Choroid plexus epithelial cell (primary cell): Measurements from ENCODE around the gene DNASE1L3.

Experiments used
- DNase-seq: peaks from one replicate; pipeline ENCODE4 v3.0.0-alpha.2; 2010; ENCODE audit warnings: low read depth
- H3K4me3 ChIP-seq: 2 replicates; pipeline ENCODE4 v1.5.1; 2011; ENCODE audit warnings: low read depth, mild to moderate bottlenecking, control low read depth, low read length, moderate library complexity
- CTCF ChIP-seq: conservative IDR thresholded peaks from 2 replicates; pipeline ENCODE4 v1.5.1; 2011; ENCODE audit warnings: low read depth, mild to moderate bottlenecking, control low read depth, inconsistent platforms, low read length, moderate library complexity

DNASE1L3 gene

GRCh38 chr3:58191361-58191991 lies 19.3 kb downstream of the DNASE1L3 start:
- DNase-seq, result no peak
- H3K4me3 ChIP-seq, result no peak overlapping the region
- no peak for TF ChIP-seq CTCF

GRCh38 chr3:58190882-58191281 lies 19.9 kb downstream of the DNASE1L3 start:
- DNase-seq, result no peak
- H3K4me3 ChIP-seq, result no peak overlapping the region
- no peak for TF ChIP-seq CTCF

- no peak overlapping the region for H3K4me3 ChIP-seq
- no peak for DNase-seq
- TF ChIP-seq CTCF, result no peak
Observed at GRCh38 chr3:58190291-58190690, 20.5 kb downstream of the DNASE1L3 start.

DNA sequence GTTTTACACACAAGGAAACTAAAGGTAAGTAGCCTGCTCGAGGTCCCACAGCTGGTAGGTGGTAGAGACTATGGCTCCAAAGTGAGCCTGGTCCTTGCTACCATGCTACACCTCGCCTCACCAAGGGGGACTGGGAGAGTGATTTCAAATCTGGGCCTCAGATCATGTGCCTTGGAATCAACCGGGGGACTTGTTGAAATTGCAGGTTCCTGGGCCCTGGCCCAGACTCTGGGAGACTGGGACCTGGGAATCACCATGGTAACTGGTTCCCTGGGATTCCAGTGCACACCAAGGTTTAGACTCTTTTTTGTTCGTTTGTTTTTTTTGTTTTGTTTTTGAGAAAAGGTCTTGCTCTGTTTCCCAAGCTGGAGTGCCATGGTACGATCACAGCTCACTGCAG lies 21.1 kb downstream of the DNASE1L3 start:
- H3K4me3 ChIP-seq, result no peak overlapping the region
- DNase-seq, result no peak
- no peak for TF ChIP-seq CTCF

GRCh38 chr3:58188921-58189451 lies 21.8 kb downstream of the DNASE1L3 start:
- H3K4me3 ChIP-seq, result no peak overlapping the region
- no peak for DNase-seq
- no peak for TF ChIP-seq CTCF

DNA sequence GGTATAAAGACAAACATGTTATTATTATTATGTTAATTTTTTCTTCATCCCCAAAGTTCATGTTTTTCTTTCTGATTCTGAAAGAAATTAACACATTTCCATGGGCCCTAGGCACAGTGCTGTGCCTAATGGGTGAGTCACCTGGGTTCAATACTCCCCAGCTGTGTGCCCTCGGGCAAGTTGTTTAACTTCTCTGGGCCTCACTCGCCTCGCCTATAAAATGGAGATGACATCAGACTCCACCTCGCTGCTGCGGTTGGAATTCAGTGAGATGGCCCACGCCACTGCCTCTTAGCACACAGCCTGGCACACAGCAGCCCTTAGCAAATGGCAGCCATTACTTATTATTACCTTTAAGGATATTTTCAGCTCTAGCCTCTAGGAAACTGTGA lies 22.6 kb downstream of the DNASE1L3 start:
- no peak for DNase-seq
- no peak overlapping the region for H3K4me3 ChIP-seq
- no peak for TF ChIP-seq CTCF

DNA sequence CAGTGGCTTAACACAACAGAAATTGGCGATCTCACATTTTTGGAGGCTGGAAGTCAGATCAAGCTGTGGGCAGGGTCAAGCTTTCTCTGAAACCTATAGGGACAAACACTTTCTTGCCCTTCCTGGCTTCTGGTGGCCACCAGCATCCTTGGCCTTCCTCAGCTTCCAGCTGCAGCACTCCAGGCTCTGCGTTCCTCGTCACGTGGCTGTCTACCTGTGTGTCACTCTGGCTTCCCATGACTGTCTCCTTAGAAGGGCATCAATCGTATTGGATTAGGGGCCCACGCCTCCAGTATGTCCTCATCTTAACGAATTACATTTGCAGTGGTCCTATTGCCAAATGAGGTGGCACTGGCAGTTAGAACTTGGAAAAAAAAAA lies 25.8 kb downstream of the DNASE1L3 start:
- TF ChIP-seq CTCF, result no peak

More for the DNA sequence above, 25.8 kb downstream of the DNASE1L3 start:
- DNase-seq, result no peak
- H3K4me3 ChIP-seq, result no peak overlapping the region
